Lower leg skin (tissue), 3 donors: ENCODE measurements around the gene TCF7L2.

Experiments used
- POLR2A ChIP-seq, 2 donors: fragments of 450-650 bp; IDR thresholded peaks; one replicate each; pipeline ENCODE4 v1.6.1; 2016 to 2017; ENCODE audit warnings: antibody characterized with exemption in 2 of 2, mild to moderate bottlenecking in 1 of 2, moderate library complexity in 1 of 2
- TF ChIP-seq, protein P1 (sequence below), 3 donors: fragments of 450-650 bp; IDR thresholded peaks; one replicate each; pipeline ENCODE4 v1.5.1; 2016; ENCODE audit warnings: antibody characterized with exemption in 3 of 3, mild to moderate bottlenecking in 3 of 3, moderate library complexity in 2 of 3

GRCh38 chr10:113179966-113180365 lies 229.9 kb downstream of the TCF7L2 start:
- TF ChIP-seq, protein P1, sequence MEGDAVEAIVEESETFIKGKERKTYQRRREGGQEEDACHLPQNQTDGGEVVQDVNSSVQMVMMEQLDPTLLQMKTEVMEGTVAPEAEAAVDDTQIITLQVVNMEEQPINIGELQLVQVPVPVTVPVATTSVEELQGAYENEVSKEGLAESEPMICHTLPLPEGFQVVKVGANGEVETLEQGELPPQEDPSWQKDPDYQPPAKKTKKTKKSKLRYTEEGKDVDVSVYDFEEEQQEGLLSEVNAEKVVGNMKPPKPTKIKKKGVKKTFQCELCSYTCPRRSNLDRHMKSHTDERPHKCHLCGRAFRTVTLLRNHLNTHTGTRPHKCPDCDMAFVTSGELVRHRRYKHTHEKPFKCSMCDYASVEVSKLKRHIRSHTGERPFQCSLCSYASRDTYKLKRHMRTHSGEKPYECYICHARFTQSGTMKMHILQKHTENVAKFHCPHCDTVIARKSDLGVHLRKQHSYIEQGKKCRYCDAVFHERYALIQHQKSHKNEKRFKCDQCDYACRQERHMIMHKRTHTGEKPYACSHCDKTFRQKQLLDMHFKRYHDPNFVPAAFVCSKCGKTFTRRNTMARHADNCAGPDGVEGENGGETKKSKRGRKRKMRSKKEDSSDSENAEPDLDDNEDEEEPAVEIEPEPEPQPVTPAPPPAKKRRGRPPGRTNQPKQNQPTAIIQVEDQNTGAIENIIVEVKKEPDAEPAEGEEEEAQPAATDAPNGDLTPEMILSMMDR (IDR thresholded peaks at IDR 0.05), result no peak
- no peak for TF ChIP-seq POLR2A (IDR thresholded peaks at IDR 0.05)
